HG03039 (cell line): ENCODE data around the gene GRIK2.

Experiments used
- ATAC-seq: cut with Tn5 transposase; IDR thresholded peaks from one replicate; pipeline ENCODE4 v1.9.1; 2021; ENCODE audit warnings: mild to moderate bottlenecking, moderate library complexity; ENCODE audit not compliant: unreplicated experiment

Gene GRIK2

DNA sequence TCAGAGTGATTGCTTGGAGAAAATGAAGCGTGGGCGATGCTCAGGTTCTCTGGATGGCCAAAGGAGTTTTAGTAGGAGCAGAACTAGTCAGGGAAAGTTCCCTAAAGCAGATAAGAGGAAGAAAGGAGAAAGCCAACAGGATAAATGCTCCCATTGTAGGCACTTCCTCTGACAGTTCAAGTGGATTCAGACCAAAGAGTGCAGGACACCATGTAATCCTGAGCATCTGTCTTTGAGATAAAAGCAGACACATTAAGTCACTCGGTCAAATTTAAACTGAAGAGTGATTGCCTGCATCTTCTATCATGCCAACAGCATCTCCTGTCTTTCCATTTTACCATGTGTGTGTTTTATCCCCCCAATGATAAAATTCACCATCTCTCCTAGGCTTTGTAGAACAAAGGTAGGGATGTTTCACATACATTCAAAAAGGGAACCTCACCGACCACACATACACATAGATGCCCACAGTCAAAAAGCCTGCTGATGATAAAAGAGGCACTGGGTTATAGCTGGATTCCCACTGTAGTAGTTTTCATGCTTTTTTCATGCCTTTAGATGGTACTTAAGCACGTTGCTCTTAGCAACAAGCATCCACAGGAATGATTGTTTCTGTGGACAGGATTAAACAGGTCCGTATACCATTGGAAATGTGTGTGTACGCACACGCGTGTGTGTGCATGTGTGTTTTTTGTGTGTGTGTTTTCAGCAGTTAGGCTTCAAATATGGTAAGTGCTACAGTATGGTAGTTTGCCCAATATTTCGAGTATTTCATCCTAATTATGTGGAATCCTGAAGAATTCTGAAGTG is 7.0 kb downstream of the GRIK2 start:
- no peak for ATAC-seq

- ATAC-seq = no peak
Observed at GRCh38 chr6:101401171-101401570, 7.7 kb downstream of the GRIK2 start.

DNA sequence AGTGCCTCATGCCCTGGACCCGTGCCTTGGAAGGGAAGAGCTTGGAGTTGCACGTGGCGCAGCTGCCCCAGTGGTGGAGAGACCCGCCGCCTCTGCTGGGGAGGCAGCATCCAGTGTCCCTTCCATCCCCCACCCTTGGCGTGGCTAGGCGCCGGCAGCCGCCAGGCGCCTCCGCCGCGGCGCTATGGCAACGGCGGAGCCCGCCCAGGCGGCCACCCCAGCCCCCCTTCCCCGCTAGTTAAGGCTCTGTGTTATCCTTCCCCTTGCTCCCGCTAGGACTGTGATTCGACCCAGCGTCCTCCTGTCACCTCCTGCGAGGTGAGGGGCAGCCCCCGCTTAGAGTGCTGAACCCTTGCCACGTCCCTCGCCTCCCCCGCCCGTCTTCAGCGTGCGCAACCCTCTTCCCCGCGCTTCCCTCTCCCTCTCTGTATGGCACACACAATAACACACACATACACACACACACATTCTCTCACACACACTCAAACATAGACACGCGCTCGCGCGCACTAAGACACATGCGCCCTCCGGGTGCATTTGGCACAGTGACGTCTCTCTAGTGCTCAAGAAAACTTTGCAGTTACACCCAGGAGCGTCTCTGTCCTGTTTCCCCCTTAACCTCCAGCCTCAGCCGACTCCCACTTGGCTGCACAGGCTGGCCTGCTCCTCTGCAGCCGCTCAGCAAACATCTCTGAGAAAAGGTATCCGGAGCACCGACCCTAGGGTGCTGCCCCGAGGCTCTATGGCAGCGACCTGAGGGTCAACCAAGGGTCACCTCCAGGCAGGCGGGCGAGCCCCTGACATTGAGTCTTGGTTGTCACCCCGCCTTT is 8.5 kb downstream of the GRIK2 start:
- no peak for ATAC-seq

GRCh38 chr6:101402622-101403031 is 9.1 kb downstream of the GRIK2 start:
- ATAC-seq = no peak

DNA sequence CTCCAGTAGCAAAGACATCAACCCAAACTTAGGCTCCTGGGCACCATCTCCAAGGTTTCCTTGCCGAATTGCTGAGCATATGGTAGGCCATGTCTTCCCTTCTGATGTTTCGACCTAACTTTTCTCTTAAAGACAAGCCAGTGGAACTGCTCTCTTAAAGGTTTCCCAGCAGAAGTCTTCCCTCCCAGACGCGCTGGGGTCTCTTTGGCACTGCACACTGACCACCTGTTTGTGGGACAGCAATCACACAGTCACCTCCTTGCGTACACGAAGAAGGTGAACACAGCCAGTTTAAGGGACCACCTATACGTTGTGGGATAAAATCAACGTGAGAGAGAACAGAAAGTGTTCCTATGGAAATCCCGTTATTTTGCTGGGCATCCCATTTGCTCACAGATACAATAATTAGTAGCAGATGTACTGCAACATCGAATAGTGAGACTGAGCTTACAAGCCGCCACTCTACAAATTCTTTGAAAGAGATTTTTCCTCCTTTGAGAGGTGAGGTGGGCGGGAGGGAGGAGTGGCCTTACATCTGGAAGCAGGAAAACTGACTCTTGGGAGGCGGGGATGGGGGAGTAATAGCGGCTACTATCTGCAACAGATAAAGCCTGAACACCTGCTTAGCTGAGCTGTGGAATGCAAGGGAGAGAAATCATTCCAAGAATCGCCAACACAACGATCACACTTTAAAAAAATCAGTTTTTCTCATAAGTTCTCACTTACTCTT is 9.9 kb downstream of the GRIK2 start:
- no peak for ATAC-seq

GRCh38 chr6:101404775-101405174 is 11.3 kb downstream of the GRIK2 start:
- ATAC-seq = no peak

DNA sequence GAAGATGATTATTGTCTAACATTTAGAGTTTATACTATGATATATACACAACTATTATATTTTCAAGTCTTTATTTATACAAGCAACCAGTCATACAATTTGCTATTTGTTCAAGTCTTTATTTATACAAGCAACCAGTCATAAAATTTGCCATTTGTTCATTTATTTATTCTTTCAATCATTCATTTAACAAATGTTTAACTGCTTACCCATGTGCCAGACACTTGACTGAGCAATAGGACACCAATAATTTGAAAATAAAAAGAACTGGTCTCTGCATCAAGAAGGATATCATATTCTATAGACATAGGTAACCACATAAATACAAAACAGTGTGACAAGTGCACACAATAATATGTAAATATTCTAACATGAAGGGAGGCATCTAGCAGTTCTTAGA is 20.3 kb downstream of the GRIK2 start:
- no peak for ATAC-seq

GRCh38 chr6:101417900-101418299 is 24.4 kb downstream of the GRIK2 start:
- ATAC-seq = no peak

DNA sequence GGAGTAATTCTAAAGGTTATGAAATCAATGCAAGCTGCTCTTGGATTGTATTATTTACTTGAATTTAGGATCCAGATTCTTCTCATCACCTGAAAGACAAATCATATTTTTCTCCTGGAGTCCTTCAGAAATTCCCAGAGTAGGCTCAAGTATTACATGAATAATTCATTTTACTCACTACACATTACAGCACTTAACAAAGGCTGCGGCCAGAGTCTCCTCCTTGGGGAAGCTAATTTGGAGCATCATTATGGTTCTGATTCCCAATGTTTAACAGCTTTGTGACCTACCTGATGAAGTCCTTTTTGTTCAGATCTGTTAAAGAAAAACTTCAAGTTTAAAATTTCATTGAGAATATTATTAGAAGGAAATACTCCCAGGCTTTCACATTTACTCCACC is 28.7 kb downstream of the GRIK2 start:
- no peak for ATAC-seq

GRCh38 chr6:101422811-101423210 is 29.3 kb downstream of the GRIK2 start:
- ATAC-seq = no peak

DNA sequence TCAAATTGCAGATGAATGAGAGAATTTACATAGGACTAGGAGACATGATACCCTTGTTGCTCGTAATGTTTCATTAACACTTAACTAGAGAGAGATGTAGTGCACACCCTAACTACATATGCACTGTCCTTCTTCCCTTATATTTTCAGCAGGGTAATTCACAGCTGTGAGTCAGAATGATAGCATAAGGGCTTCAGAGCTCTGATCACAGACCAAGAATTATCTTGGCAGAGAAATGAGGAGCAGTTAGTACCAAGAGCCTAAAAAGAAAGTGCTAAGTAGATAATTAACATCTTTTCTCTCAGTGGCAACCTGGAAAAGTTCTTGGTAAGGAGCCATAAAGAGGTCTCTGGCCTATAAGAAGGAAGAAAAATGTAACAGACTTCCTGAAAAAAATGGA is 35.8 kb downstream of the GRIK2 start:
- ATAC-seq = no peak

DNA sequence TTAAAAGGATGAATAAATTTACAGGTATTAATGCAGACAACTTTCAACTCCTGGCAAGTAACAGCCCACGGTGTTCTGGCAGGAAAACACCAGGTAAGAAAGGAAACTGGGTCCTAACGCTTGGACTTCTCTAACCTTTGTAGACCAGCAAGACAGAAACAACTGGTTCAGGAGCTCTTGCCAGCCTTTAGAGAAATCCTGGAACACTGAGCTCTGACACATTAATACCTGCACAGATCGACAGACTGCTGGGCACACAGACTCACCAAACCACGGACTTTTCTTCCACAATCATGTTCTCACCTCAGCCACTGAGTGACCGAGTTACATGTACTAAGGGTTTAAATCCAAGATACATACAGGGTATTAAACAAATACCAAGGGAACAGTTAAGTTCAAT is 36.3 kb downstream of the GRIK2 start:
- ATAC-seq = no peak

DNA sequence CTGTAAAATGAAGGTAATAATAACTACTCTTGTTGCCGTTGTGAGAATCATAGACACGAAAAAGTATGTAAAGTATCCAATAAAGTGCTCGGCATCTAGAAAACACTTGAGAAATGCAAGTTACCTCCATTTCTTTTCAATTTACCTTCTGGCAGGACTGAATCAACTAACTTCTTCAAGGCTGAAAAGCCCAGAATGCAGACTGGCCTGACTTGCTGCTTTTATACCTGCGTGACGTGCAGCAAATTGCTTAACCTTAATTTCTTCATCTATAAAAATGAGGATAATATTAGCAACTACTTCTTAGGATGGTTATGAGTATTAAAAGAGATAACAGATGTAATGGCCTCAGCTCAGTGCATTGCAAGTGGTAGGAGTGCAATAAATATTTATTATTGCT is 39.6 kb downstream of the GRIK2 start:
- no peak for ATAC-seq

DNA sequence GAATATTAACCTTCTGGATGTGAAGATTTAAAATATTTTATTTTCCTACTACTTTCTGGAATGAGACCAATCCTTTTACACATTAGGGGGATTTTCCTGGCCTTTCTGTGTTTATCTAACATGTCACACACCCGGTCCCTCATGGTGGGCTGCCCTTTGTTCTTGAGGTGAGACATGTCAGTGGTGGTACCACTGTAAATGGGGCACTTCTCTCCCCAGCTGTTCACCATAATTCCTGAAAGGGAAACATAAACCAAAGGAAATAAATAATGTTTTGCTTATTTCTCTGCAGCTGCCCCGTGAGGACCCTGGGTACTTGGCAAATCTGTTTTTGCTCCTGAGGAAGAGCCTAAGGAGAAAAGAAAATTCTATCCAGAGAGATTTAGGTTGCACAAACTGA is 41.1 kb downstream of the GRIK2 start:
- ATAC-seq = no peak

GRCh38 chr6:101435038-101435437 is 41.5 kb downstream of the GRIK2 start:
- ATAC-seq = no peak

GRCh38 chr6:101439790-101440189 is 46.3 kb downstream of the GRIK2 start:
- no peak for ATAC-seq

DNA sequence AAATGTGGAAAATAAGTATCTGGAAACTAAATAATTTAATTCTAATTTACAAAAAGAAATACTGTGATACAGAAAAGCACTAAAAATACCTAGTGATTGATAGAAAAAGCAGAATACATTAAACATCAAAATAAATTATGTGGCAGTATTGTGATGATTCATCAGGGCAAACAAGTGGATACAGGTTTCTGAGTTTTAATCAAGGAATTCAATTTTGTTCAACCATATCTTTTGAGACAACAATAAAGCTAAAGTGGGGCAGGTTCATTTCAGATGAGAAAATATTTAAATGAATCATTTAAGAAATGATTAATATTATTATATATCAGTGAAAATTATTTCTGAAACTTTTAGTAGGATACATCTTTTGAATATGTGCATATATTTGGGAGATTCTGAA is 49.8 kb downstream of the GRIK2 start:
- ATAC-seq = no peak

DNA sequence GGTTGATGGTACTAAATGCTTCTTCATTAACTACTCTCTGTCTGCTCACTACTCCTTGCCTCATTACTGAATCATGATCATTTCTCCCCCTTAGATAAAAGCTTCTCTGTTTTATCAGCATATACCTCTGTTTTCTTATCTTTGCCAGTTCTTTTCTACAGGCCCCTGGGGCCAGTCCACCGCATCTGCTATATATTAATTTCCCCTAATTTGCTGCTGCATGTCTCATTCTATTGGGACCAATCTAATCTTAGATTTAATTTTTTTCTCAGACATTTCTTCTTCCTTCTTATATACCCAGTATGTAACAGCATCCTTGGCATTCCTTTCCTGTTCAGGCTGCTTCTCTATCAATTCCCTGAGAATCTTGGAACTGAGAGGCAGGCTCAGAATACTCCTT is 51.2 kb downstream of the GRIK2 start:
- ATAC-seq = no peak

DNA sequence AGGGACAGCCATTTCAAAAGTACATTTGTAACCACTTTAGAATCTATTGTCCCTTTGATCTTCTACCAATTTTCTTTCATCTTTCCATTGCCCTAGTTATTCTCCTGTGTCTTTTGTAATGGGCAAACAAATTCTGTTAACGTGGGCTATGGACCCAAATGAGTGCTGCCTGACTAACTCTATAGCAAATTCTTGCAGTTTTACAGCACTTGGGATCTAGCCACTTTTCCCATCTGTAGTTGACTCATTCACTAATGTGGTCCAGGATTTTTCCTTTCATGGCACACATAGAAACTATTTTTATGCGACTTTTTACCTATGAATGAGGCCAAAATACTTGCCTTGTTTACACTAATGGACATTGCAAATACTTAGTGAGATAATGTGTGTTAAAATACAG is 52.0 kb downstream of the GRIK2 start:
- ATAC-seq = no peak

- no peak for ATAC-seq
Observed at GRCh38 chr6:101450901-101451300, 57.4 kb downstream of the GRIK2 start.

DNA sequence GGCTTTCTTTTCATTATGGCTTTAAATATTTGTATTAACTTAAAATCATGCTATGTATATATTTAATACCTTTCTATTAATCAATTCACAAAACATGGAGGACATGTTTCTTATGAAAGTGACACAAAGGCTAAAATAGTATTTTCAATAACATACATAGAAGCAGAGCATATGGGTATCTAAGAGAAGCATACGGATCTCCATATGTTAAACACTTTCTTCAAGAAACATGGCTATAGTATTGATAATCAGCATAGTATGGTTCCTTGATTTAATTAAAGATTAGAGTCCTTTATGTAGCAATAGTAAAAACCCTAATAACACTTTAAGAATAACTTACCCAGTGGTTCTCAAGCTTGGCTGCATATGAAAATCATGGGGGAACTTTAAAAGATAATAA is 58.5 kb downstream of the GRIK2 start:
- ATAC-seq = no peak

GRCh38 chr6:101453221-101453620 is 59.7 kb downstream of the GRIK2 start:
- ATAC-seq = no peak
